ENCODE data around the gene KCNJ3. TPM values are rescaled to one million over a fixed set of nuclear protein-coding genes. Genes with fewer than 3 reads are reported as not detected.

The KCNJ3 gene
- polyA plus RNA-seq, 3 donors: not detected

- Histone ChIP-seq H3K9ac (ENCODE audit: insufficient read depth, low read length, poor library complexity, severe bottlenecking) (no peak overlapping the region), H2AFZ (ENCODE audit: insufficient read depth, low read depth, low read length, poor library complexity, severe bottlenecking) (no peak overlapping the region), H3K79me2 (ENCODE audit: insufficient read depth, low read length) (no peaks in the 10 kb centered on the region), H3K27me3 (ENCODE audit: control insufficient read depth in 2 of 2, insufficient read depth in 2 of 2, low read length in 2 of 2) (no peaks in the 10 kb centered on the region), H3K4me3 (replicated peaks in 1 of 3; ENCODE audit: low read depth in 2 of 3, low read length in 3 of 3) (no peak overlapping the region), H3K9me3 (replicated peaks in 1 of 2; ENCODE audit: control insufficient read depth in 1 of 2, insufficient read depth in 1 of 2, low read length in 2 of 2) (peaks cover 7 to 13% of the 10 kb centered on the region in 2 donors), H3K4me1 (ENCODE audit: control insufficient read depth in 1 of 2, insufficient read depth in 2 of 2, low read length in 2 of 2) (no peaks in the 10 kb centered on the region), H4K20me1 (ENCODE audit: insufficient read depth, low read length) (no peaks in the 10 kb centered on the region), H3K4me2 (replicated peaks; ENCODE audit: extremely low read depth, low read length, poor library complexity, severe bottlenecking) (no peak overlapping the region), H3K36me3 (replicated peaks in 1 of 2; ENCODE audit: control insufficient read depth in 1 of 2, insufficient read depth in 2 of 2, low read length in 2 of 2) (no peaks in the 10 kb centered on the region), H3K27ac (ENCODE audit: low read depth in 1 of 2, low read length in 2 of 2) (no peak overlapping the region)
- DNase-seq: no peak
- no peaks in the 10 kb centered on the region for H3K4me1 Mint-ChIP-seq
- 92% methylated on average over 5 of the region's 5 CpGs for WGBS (ENCODE audit: insufficient coverage)
- no peak for TF ChIP-seq CTCF (IDR thresholded peaks at IDR 0.05)
- H3K27me3 Mint-ChIP-seq (ENCODE audit: low read depth in 3 of 3): peaks cover 0 to 2% (median 0%) of the 10 kb centered on the region in 3 donors
- H3K27ac Mint-ChIP-seq: peak overlapping the region in 1 of 7 donors; percentile 31
- no peaks in the 10 kb centered on the region for H3K36me3 Mint-ChIP-seq
- H3K4me3 Mint-ChIP-seq: no peak overlapping the region
- H3K9me3 Mint-ChIP-seq: peaks cover 4 to 20% (median 7%) of the 10 kb centered on the region in 7 donors
- intact Hi-C loops (cut with micrococcal nuclease): no loop called here
Measured at GRCh38 chr2:154886316-154886715, 187.8 kb downstream of the KCNJ3 start.

GRCh38 chr2:154898269-154898668 is 199.8 kb downstream of the KCNJ3 start:
- TF ChIP-seq CTCF (IDR thresholded peaks at IDR 0.05): no peak
- peaks cover 0 to 9% (median 2%) of the 10 kb centered on the region in 7 donors for H3K9me3 Mint-ChIP-seq
- H3K4me3 ChIP-seq (replicated peaks in 1 of 3; ENCODE audit: low read depth in 2 of 3, low read length in 3 of 3): no peak overlapping the region
- H3K9me3 ChIP-seq (replicated peaks in 1 of 2; ENCODE audit: control insufficient read depth in 1 of 2, insufficient read depth in 1 of 2, low read length in 2 of 2): no peaks in the 10 kb centered on the region
- H3K9ac ChIP-seq (ENCODE audit: insufficient read depth, low read length, poor library complexity, severe bottlenecking): no peak overlapping the region
- H3K27ac Mint-ChIP-seq: no peak overlapping the region
- WGBS (ENCODE audit: insufficient coverage): no CpG with 5 or more reads among the region's 1 CpG
- H3K4me2 ChIP-seq (replicated peaks; ENCODE audit: extremely low read depth, low read length, poor library complexity, severe bottlenecking): no peak overlapping the region
- H3K27me3 Mint-ChIP-seq (ENCODE audit: low read depth in 3 of 3): no peaks in the 10 kb centered on the region
- H3K27ac ChIP-seq (ENCODE audit: low read depth in 1 of 2, low read length in 2 of 2): no peak overlapping the region
- H3K79me2 ChIP-seq (ENCODE audit: insufficient read depth, low read length): no peaks in the 10 kb centered on the region
- no peak for DNase-seq
- H3K36me3 Mint-ChIP-seq: no peaks in the 10 kb centered on the region
- H3K4me1 ChIP-seq (ENCODE audit: control insufficient read depth in 1 of 2, insufficient read depth in 2 of 2, low read length in 2 of 2): no peaks in the 10 kb centered on the region
- no peak overlapping the region for H2AFZ ChIP-seq (ENCODE audit: insufficient read depth, low read depth, low read length, poor library complexity, severe bottlenecking)
- no peaks in the 10 kb centered on the region for H3K4me1 Mint-ChIP-seq
- intact Hi-C loops (cut with micrococcal nuclease): no loop called here
- H3K4me3 Mint-ChIP-seq: no peak overlapping the region
- H3K36me3 ChIP-seq (replicated peaks in 1 of 2; ENCODE audit: control insufficient read depth in 1 of 2, insufficient read depth in 2 of 2, low read length in 2 of 2): no peaks in the 10 kb centered on the region
- H3K27me3 ChIP-seq (ENCODE audit: control insufficient read depth in 2 of 2, insufficient read depth in 2 of 2, low read length in 2 of 2): no peaks in the 10 kb centered on the region
- H4K20me1 ChIP-seq (ENCODE audit: insufficient read depth, low read length): no peaks in the 10 kb centered on the region

All from CD14-positive monocyte (primary cell).